Activated effector memory CD4-positive, alpha-beta T cell treated with Interleukin-2 at 50 U/mL for 16 hours (primary cell): Measurements from ENCODE around the gene RNF135.
"Not testable (repeated sequence)": the region's sequence is repeated elsewhere in the genome, so short reads cannot be mapped to it uniquely, and the experiment has no call there.

Experiments used
- DNase-seq: peaks from one replicate; pipeline ENCODE4 v3.0.0-alpha.2; 2020

The RNF135 gene

DNA sequence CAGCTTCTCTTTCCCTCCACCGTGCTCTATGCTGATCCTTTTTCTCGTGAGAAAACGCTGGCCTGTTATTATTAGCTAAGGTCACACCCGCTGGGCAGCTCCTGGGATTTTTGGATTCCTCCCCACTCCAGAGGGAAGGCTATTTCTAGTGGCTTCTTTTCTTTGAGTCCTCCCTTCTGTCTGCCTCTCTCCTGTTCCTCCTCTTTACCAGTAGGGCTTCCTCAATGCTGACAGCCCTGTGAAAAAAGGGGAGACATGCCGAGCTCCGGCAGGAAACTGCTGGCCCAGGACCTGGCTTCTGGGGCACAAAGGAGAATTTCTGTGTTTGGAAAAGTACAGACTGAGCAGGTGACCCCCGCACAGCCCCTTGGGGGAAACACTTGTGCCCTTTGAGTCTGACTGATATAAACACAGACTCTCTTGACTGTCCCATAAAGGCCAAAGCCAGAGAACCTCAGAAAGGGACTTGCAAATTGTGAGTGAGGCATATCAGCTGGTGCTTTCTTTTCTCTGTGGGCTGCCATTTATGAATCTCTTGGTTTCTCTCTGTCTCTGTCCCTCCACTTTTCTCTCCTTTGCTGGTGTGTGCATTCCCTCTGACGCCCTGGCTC, 14.0 kb upstream of the RNF135 start:
- DNase-seq, result no peak

DNA sequence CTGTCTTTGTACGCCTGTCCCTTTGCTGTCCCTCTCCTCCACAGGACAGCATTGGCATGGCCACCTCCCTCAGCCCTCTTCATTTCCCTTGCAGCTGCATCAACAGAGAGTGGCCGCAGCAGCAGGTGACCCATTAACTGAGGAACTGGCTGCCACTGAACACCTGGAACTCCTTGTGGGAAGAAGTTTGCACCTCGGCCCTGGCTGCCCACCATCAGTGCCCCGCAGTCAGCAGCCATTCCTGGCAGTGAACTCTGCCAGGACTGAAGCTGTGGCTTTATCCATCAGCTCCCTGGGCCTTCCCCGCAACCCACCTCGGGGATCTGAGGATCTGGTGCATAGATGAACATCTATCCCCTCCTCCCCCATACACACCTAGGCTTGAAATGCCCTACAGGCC, 13.1 kb upstream of the RNF135 start:
- DNase-seq, result no peak

DNA sequence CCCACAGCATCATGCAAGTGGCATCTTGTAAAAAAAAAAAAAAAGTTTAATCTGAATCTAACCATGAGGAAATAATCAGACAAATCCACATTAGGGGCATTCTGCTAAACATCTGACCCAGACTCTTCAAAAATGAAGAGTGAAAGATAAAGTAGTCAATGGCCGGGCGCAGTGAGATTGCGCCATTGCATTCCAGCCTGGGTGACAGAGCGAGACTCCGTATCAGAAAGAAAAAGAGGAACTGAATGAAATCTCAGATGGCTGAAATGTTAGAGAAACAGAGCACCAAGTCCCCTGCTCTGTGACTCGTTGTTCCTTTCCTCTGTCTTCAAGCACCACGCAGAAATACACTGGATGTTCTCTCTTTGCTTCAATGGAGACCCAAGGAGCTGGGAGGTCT, 12.7 kb upstream of the RNF135 start:
- DNase-seq, result no peak

DNA sequence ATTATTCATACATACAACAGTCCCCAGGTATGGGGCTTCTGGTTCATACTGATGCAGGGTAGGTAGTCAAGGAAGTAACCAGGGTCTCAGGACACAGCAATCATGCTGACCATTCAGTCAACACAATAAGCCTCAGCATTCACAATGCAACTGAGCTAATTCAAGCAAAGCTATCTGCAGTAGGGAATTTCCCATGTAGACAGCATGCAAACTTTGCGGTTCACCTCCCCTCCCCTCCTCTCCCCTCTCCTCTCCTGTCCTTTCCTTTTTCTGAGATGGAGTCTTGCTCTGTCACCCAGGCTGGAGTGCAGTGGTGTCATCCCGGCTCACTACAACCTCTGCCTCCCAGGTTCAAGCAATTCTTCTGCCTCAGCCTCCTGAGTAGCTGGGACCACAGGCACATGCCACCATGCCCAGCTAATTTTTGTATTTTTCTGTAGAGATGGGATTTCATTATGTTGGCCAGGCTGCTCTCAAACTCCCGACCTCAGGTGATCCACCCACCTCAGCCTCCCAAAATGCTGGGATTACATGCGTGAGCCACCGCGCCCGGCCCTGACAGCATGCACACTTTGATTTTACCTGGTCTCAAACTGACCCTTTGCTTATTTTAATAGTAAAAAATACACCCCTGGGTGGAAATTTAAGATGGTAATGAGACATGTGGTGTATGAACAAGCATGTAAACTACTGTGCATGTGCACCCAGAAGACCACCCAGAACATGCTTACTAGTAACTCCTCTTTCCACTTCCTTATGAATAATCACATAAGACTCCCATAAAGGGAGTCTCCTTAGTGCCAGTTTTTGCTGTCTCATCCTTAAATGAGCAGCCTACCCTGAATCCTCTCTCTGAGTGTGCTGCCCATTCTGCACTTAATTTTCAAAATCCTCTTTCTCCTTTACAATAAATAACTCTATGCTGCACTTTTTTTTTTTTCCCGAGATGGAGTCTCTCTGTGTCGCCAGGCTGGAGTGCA, 9.3 kb upstream of the RNF135 start:
- DNase-seq, result no peak

DNA sequence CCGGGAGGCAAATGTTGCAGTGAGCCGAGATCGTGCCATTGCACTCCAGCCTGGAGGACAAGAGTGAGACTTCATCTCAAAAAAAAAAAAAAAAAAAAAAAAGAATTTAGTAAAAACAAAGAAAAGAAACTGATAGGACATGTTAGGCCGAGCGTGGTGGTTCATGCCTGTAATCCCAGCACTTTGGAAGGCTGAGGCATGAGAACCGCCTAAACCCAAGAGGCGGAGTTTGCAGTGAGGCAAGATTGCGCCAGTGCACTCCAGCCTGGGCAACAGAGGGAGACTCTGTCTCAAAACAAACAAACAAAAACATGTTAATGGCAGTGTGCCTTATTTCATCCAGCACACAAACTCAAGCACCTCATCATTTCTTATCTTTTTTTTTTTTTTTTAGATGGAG, 6.5 kb upstream of the RNF135 start:
- not testable (repeated sequence) for DNase-seq

GRCh38 chr17:30964876-30965275, 6.0 kb upstream of the RNF135 start:
- DNase-seq, result no peak

GRCh38 chr17:30965686-30966085, 5.2 kb upstream of the RNF135 start:
- DNase-seq, result no peak

- DNase-seq, result not testable (repeated sequence)
Observed at GRCh38 chr17:30967911-30968310, 2.9 kb upstream of the RNF135 start.

- DNase-seq, result no peak
Observed at GRCh38 chr17:30969989-30970830, 629 bp upstream of the RNF135 start.

DNA sequence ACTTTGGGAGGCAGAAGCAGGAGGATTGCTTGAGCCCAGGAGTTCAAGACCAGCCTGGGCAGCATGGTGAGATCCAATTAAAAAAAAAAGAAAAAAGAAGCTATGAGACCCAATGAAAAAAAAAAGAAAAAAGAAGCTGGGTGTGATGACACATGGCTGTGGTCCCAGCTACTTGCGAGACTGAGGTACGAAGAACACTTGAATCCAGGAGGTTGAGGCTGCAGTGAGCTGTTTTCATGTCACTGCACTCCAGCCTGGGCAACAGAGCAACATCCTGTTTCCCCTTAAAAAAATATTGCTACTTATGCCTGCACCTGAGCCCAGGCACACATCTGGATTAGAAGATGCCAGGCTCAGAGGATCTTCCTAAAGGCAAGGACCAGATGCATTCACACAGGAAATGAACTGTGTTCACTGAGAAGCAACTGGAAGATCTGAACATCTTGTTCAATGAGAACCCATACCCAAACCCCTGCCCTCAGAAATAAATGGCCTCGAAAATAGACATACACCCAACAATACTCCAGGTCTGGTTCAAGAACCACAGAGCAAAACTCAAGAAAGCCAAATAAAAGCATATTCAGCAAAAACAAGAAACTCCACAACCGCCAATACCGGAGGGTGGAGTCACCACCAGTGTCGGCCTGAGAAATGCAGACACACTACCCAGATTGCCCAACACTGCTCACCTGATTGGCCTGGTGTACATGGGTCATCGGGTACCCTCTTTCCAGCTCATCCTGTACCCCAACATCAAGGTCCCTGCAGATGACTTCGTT, 4.4 kb downstream of the RNF135 start:
- DNase-seq, result no peak

- not testable (repeated sequence) for DNase-seq
Observed at GRCh38 chr17:30979919-30980318, 9.1 kb downstream of the RNF135 start.

DNA sequence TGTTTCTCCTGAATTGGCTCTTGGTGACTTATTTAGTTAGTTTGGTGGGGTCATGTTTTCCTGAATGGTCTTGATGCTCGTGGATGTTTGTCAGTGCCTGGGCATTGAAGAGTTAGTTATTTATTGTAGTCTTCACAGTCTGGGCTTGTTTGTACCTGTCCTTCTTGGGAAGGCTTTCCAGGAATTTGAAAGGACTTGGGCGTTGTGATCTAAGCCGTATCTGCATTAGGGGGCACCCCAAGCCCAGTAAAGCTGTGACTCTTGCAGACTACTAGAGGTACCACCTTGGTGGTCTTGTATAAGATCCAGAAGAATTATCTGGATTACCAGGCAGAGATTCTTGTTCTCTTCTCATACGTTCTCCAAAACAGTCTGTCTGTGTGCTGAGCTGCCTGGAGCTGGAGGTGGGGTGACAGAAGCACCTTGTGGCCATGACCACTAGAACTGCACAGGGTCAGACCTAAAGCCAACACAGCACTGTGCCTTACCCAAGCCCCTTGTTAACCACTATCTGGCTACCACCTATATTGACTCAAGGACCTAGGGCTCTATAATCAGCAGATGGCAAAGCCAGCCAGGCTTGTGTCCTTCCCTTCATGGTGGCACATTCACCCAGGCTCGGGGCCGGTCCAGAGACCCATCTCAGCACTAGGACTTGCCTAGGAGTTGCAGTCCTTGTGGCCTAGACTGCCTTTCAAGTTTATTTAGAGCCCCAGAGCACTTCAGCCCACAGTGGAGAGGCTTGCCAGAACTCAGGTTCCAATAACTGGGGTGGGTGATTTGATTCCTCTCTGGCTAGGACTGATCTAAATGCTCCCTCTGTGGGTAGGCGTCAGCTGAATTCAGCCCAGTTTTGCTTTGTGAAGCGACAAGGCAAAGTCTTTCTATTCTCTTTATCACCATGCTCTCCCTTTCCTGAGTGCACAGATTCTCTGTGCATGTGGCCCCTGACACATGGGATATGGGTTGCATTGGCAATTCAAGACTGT, 11.0 kb downstream of the RNF135 start:
- DNase-seq, result no peak

DNA sequence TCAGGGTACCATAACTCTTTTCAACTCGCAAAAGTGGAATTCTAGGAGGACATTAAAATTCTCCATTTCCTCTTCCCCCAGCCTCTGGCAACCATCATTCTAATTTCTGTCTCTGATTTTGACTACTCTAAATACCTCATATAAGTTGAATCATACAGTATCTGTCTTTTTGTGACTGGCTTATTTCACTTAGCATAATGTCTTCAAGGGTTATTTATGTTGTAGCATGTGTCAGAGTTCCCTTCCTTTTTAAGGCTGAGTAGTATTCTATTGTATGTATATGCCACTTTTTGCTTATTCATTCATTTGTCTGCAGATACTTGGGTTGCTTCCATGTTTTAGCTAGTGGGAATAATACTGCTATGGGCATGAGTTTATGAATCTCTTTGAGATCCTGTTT, 12.0 kb downstream of the RNF135 start:
- DNase-seq, result no peak

GRCh38 chr17:30990458-30990857, 19.6 kb downstream of the RNF135 start:
- no peak for DNase-seq

DNA sequence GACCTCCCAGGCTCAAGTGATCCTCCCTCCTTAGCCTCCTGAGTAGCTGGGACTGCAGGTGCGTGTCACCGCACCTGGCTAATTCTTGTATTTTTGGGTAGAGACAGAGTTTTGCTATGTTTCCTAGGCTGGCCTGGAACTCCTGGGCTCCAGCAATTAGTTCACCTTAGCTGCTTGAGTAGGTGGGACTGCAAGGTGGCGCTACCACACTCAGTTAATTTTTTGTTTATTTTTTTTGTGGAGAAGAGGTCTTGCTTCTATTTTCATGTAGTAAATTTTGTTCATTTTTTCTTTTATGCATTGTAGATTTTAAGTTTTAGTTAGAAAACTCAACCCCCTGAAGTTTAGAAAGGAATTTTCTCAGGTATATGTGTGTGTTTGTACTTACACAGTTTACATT, 21.7 kb downstream of the RNF135 start:
- no peak for DNase-seq

GRCh38 chr17:30995347-30995746, 24.5 kb downstream of the RNF135 start:
- DNase-seq, result no peak

- no peak for DNase-seq
Observed at GRCh38 chr17:30996486-30996885, 25.6 kb downstream of the RNF135 start.

GRCh38 chr17:30997270-30997669, 26.4 kb downstream of the RNF135 start:
- DNase-seq, result no peak

- no peak for DNase-seq
Observed at GRCh38 chr17:30997842-30998241, 27.0 kb downstream of the RNF135 start.

DNA sequence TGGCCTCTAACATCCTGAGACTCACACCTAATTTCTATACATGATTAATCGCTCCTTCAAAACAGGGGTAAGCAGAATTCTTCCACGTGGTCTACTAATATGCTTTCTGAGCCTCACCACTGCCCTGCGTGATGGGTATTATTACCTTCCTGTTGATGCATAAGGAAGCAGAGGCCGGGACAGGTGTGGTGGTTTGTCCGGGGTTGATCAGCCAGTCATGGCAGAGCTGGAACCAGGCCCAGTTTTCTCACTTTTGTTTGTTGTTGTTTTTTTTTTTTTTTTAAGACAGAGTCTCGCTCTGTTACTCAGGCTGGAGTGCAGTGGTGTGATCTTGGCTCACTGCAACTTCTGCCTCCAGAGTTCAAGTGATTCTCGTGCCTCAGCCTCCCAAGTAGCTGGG, 31.2 kb downstream of the RNF135 start:
- no peak for DNase-seq

- no peak for DNase-seq
Observed at GRCh38 chr17:31003225-31003866, 32.5 kb downstream of the RNF135 start.
